ENCODE measurements around the gene SUFU. TPM values are rescaled to one million over a fixed set of nuclear protein-coding genes. Genes with fewer than 3 reads are reported as not detected.

The SUFU gene
- total RNA-seq, 1 donor, result 3.3 TPM

DNA sequence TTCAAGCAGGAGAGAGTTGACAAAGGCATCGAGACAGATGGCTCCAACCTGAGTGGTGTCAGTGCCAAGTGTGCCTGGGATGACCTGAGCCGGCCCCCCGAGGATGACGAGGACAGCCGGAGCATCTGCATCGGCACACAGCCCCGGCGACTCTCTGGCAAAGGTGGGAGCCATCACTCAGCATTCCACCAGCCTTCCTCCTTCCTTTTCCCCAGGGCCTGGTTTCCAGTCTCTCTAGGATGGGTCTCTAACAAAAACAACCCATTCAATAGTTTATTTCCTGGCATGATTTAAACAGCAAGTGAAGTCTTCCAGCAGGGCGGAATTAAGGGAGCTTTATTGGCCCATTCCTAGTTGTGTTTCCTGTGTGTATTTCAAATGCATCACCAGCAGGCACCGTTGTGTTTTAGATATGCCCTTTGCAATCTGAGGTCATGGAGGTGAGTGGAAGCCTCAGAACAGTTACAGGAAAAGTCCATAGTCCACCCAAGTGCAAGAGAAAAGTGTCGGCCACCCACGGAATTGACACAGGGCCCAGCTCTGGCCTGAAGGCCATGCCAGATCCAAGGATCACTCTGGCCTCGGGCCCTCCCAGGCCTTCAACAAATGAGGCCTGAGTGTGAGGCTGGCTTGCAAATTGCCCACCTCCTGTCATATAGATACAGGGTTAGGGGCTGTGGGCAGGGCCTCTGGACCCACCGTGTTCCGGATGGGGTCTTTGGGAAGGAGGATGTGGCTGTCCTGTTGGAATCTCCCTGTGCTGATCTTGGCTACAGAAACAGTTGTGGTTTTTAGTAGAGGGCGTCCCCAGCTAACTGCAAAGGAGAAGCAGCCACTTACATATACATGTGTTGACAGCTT lies 93.6 kb downstream of the SUFU start:
- TF ChIP-seq, protein P1, sequence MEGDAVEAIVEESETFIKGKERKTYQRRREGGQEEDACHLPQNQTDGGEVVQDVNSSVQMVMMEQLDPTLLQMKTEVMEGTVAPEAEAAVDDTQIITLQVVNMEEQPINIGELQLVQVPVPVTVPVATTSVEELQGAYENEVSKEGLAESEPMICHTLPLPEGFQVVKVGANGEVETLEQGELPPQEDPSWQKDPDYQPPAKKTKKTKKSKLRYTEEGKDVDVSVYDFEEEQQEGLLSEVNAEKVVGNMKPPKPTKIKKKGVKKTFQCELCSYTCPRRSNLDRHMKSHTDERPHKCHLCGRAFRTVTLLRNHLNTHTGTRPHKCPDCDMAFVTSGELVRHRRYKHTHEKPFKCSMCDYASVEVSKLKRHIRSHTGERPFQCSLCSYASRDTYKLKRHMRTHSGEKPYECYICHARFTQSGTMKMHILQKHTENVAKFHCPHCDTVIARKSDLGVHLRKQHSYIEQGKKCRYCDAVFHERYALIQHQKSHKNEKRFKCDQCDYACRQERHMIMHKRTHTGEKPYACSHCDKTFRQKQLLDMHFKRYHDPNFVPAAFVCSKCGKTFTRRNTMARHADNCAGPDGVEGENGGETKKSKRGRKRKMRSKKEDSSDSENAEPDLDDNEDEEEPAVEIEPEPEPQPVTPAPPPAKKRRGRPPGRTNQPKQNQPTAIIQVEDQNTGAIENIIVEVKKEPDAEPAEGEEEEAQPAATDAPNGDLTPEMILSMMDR (IDR thresholded peaks at IDR 0.05; ENCODE audit: insufficient read depth, low read length), result no peak
- H3K4me3 ChIP-seq (ENCODE audit: low read depth, low read length), result no peak overlapping the region
- DNase-seq (ENCODE audit: low read depth), result peak; percentile 64

DNA sequence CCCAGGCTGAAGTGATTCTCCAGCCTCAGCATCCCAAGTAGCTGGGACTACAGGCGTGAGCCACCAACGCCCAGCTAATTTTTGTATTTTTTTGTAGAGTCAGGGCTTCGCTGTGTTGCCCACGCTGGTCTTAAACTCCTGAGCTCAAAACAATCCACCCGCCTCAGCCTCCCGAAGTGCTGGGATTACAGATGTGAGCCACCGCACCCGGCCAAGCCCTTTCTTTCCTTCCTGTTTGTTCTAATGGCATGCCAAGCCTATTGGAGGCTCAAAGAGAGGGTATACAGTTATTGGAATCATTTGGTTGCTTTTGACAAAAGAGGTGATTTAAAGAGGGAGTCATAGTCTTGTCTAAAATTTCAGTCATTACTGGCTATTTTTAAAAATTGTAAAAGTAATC lies 94.5 kb downstream of the SUFU start:
- DNase-seq (ENCODE audit: low read depth), result no peak
- TF ChIP-seq, protein P1 (IDR thresholded peaks at IDR 0.05; ENCODE audit: insufficient read depth, low read length), result no peak
- H3K4me3 ChIP-seq (ENCODE audit: low read depth, low read length), result no peak overlapping the region

DNA sequence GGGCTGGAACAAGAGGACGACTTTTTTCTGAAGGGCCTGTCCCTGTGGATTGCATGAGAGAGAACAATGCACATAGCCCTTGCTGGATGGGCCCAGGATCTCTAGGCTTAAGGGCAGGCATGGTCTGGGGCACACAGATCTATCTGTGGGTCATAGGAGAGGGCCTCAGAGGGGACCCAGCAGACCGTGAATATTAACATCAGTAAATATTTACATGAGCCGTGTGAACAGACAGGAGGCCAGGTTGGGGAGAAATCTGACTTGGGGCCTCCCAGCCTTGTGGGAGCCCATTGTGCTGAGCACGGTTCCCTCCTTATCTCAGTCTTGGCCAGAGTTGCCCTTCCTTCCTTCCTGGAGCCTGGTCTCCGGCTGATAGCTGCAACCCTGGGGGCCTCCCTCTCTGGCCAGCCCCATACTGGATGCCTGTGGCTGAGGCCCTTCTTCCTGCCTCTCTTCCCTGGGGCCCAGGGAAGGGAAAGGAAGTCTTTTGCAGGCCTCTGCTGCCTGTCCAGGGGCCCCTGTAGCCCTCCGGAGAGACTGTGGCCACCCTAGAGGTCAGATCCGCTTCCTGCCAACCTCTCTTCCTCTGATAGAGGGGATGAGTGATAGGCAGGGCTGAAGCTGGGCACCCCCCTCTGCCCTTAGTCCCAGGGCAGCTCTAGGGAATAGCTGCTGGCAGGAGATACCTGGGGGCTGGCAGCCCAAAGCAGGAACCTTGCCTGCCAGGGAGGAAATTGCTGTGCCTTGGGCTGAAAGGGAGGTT lies 96.0 kb downstream of the SUFU start:
- DNase-seq (ENCODE audit: low read depth), result peak; percentile 74

DNA sequence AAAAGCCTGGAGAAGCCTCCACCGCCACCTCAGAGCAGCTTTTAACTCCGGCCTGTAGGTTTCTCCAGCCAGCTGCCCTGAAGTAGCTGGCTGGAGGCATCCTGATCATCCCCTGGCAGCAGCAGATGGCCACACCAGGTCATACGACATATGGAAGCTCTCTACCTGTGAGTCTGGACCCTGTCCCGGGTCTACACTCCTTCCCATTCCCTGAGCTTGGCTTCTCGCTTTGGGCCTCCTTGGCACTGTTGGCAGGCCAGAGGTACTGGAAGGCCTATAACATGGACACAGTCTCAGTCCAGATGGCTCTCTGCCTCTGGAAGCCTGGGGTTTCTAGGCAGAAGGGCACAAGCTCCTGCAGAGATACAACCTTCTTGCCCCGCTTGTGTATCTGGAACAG lies 97.0 kb downstream of the SUFU start:
- TF ChIP-seq, protein P1 (IDR thresholded peaks at IDR 0.05; ENCODE audit: insufficient read depth, low read length), result no peak
- H3K4me3 ChIP-seq (ENCODE audit: low read depth, low read length), result no peak overlapping the region
- no peak for DNase-seq (ENCODE audit: low read depth)

More for the DNA sequence above, 96.0 kb downstream of the SUFU start:
- no peak overlapping the region for H3K4me3 ChIP-seq (ENCODE audit: low read depth, low read length)
- TF ChIP-seq, protein P1 (IDR thresholded peaks at IDR 0.05; ENCODE audit: insufficient read depth, low read length), result no peak

DNA sequence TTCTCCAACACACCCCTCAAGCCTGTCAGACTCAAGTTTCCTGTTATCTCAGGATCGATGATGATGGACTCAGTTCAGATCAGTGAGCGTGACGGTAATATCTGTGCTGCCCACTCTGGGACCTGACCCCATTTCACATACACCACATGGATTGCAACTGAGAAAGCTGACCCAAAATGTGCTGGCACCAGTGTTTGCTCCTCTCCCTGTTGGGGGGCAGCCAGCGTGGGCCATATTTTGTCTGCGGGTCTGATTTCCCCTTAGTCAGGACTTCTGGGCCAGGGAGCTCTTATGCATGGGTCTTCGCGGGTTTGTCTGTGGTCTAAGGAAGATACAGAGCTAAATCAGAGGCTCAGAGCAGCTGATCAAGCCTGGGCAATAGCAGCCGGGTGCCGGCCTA lies 97.9 kb downstream of the SUFU start:
- H3K4me3 ChIP-seq (ENCODE audit: low read depth, low read length), result no peak overlapping the region
- no peak for DNase-seq (ENCODE audit: low read depth)
- TF ChIP-seq, protein P1 (IDR thresholded peaks at IDR 0.05; ENCODE audit: insufficient read depth, low read length), result no peak

DNA sequence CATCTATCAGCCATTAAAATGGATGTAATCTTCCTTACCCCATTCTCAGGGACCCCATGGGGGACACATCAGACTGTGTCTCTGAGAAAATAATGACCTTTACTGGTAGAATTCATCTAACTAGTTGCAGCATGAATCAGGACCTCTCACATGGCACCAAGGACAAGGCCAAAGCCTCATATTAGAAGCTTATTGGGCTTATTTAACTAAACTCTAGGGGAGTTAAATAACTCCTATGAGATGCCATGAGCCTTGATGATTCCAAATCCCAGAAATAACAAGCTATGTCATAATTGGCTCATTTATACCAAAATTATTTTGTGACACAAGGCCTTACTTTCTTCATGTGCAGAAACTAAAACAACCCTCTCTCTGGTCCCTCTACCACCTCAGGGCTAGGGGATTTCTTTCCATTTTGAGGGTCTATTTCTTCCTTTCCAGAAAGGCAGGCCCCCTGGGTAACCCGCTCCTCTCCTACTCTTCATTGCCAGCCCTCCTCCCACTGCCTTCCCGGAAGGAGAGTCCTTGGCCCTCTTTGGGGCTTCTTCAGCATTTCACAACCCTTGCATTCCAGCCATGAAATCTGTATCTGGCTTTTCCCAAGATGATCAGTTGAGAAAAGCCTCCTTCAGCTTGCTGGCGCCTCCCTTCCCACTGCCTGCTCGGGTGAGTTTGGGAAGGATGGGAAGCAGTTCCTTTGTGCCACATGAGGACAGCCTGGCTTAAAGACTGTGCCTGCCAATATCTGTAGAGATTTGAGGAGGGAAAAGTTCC lies 98.7 kb downstream of the SUFU start:
- DNase-seq (ENCODE audit: low read depth), result peak; percentile 87

More for the DNA sequence above, 98.7 kb downstream of the SUFU start:
- TF ChIP-seq, protein P1 (IDR thresholded peaks at IDR 0.05; ENCODE audit: insufficient read depth, low read length), result no peak
- no peak overlapping the region for H3K4me3 ChIP-seq (ENCODE audit: low read depth, low read length)

Data from fibroblast of the aortic adventitia (primary cell).